Transverse colon (tissue), 4 donors: ENCODE results near the gene JARID2. TPM values are rescaled to one million over a fixed set of nuclear protein-coding genes. Genes with fewer than 3 reads are reported as not detected.
"Not testable (repeated sequence)": the region's sequence is repeated elsewhere in the genome, so short reads cannot be mapped to it uniquely, and the experiment has no call there.

Experiments used
- DNase-seq: peaks from one replicate; pipeline ENCODE4 v3.0.0-alpha.2; 2019
- H3K27ac ChIP-seq, 4 donors: fragments of 200-600 bp; sonication (generic); 2 replicates each; pipeline ENCODE4 v1.5.1; 2016 to 2018; ENCODE audit warnings: inconsistent platforms in 4 of 4
- H3K27me3 ChIP-seq: fragments of 200-600 bp; sonication (generic); 2 replicates; pipeline ENCODE4 v1.5.1; 2017; ENCODE audit warnings: inconsistent platforms
- H3K36me3 ChIP-seq, 4 donors: fragments of 200-600 bp; sonication (generic); 2 replicates each; pipeline ENCODE4 v1.5.1; 2017 to 2019; ENCODE audit warnings: inconsistent platforms in 4 of 4
- H3K4me1 ChIP-seq, 4 donors: fragments of 200-600 bp; sonication (generic); 2 replicates each; pipeline ENCODE4 v1.5.1; 2017 to 2020; ENCODE audit warnings: inconsistent platforms in 4 of 4
- H3K4me3 ChIP-seq, 4 donors: fragments of 200-600 bp; sonication (generic); 1 replicate in 1 of 4; 2 replicates in 3 of 4; pipeline versions ENCODE4 v1.5.1 to v1.6.1; 2017 to 2019; ENCODE audit warnings: inconsistent platforms in 4 of 4
- H3K9me3 ChIP-seq, 2 donors: fragments of 200-600 bp; sonication (generic); 2 replicates each; pipeline ENCODE4 v1.5.1; 2017 to 2019; ENCODE audit warnings: inconsistent platforms in 2 of 2
- CTCF ChIP-seq, 5 experiments: fragments of 200-600 bp in 3 of 5; fragments of 450-650 bp in 2 of 5; sonication (generic) in 3 of 5; IDR thresholded peaks; 1 replicate in 2 of 5; 2 replicates in 3 of 5; pipeline ENCODE4 v1.5.1; 2016 to 2017; ENCODE audit warnings: antibody characterized with exemption in 5 of 5, inconsistent platforms in 3 of 5, mild to moderate bottlenecking in 2 of 5, moderate library complexity in 1 of 5
- EP300 ChIP-seq: sonication (generic); formaldehyde crosslinking; IDR thresholded peaks from one replicate; pipeline ENCODE4 v1.6.1; 2017; ENCODE audit warnings: antibody characterized with exemption, low read depth
- POLR2A ChIP-seq: fragments of 450-650 bp; IDR thresholded peaks from one replicate; pipeline ENCODE4 v1.6.1; 2016; ENCODE audit warnings: antibody characterized with exemption, mild to moderate bottlenecking, moderate library complexity
- POLR2AphosphoS5 ChIP-seq, 3 donors: sonication (generic); formaldehyde crosslinking; IDR thresholded peaks; one replicate each; pipeline ENCODE4 v1.6.1; 2016; ENCODE audit warnings: antibody characterized with exemption in 3 of 3
- WGBS, 2 donors: methylation state at CpG; one replicate each; pipeline ENCODE4 v1.1.5; 2018; ENCODE audit warnings: low coverage in 1 of 2; 5-methylcytosine and 5-hydroxymethylcytosine counted together
- in situ Hi-C, 4 donors: fragments of 200-750 bp; cut with MboI; loops; one replicate each; pipeline versions ENCODE4 v1.15.0 to v1.15.1; 2017; ENCODE audit warnings: low sequenced_read_pairs in 3 of 4, low pct_ligation_motif_present in 1 of 4, low pct_unique_long_range_greater_than_20kb in 1 of 4
- intact Hi-C: fragments of 100-400 bp; cut with DNase I; formaldehyde crosslinking; loops from one replicate; pipeline ENCODE4 v1.15.1; 2023; ENCODE audit warnings: low total_unique reads
- total RNA-seq, 4 donors: library from RNA; depleted of rRNA; stranded (reverse); fragments of >200 nt; gene quantifications; one replicate each; pipeline ENCODE4 v1.1.0, GENCODE V29; 2016

The JARID2 gene
- total RNA-seq, 4 donors from 2014 or later = 9.4 to 18.7 (median 10.9) TPM

DNA sequence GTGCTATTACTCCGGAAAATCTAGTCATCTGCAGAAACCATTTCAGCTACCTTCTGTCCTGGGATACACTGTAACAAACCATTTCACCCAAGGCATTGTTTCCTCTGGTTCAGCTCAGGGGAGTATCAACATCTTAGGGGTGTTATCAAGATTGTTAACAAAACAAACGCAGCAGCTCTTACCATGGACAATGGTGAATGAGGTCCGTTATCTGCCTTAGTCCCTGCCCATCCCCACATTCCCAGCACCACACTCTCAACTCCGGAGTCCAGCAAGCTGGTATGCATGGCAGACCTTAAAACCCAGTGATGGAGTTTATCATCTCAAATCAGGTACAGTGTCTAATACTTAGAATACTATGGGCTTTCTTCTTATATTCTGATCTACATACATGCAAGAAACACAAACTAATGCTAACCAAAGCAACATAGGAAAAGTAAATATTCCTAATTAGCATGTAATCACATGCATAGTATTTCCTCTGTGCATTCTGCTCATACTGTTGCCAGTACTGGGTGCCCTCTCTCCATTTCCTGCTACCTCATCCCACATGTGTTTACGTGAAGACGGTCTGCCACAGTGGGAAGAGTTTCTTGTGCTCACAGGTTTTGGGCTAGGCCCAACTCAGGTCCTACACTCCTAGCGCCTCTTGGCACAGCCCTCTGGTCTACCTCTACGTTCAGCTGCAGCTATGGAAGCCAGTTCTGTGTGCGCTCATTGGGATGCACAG is 293.1 kb downstream of the JARID2 start:
- TF ChIP-seq CTCF (IDR thresholded peaks at IDR 0.05) (no peak), POLR2AphosphoS5 (IDR thresholded peaks at IDR 0.05) (no peak), EP300 (no peak)
- Histone ChIP-seq H3K4me3 (no peak overlapping the region), H3K9me3 (no peaks in the 10 kb centered on the region), H3K36me3 (no peaks in the 10 kb centered on the region), H3K27me3 (no peaks in the 10 kb centered on the region), H3K4me1 (peaks cover 0 to 15% (median 4%) of the 10 kb centered on the region in 4 donors), H3K27ac (no peak overlapping the region)
- intact Hi-C loops (no loop called here), in situ Hi-C loops (no loop called here)
- DNase-seq = no peak
- 93% methylated on average over 9 of the region's 9 CpGs; no CpG with 5 or more reads in 1 of the 2 donors for WGBS, 2 donors

GRCh38 chr6:15539722-15540270 is 293.9 kb downstream of the JARID2 start:
- no peaks in the 10 kb centered on the region for H3K36me3 ChIP-seq
- 92 to 96% methylated on average over 7 of the region's 7 CpGs for WGBS, 2 donors
- DNase-seq = no peak
- no peak overlapping the region for H3K27ac ChIP-seq
- peaks cover 0 to 15% (median 4%) of the 10 kb centered on the region in 4 donors for H3K4me1 ChIP-seq
- in situ Hi-C loops = no loop called here
- intact Hi-C loops = no loop called here
- H3K4me3 ChIP-seq = no peak overlapping the region
- no peak for TF ChIP-seq EP300
- no peak for TF ChIP-seq POLR2AphosphoS5 (IDR thresholded peaks at IDR 0.05)
- no peak for TF ChIP-seq POLR2A
- TF ChIP-seq CTCF (IDR thresholded peaks at IDR 0.05) = no peak
- no peaks in the 10 kb centered on the region for H3K27me3 ChIP-seq
- H3K9me3 ChIP-seq = no peaks in the 10 kb centered on the region

DNA sequence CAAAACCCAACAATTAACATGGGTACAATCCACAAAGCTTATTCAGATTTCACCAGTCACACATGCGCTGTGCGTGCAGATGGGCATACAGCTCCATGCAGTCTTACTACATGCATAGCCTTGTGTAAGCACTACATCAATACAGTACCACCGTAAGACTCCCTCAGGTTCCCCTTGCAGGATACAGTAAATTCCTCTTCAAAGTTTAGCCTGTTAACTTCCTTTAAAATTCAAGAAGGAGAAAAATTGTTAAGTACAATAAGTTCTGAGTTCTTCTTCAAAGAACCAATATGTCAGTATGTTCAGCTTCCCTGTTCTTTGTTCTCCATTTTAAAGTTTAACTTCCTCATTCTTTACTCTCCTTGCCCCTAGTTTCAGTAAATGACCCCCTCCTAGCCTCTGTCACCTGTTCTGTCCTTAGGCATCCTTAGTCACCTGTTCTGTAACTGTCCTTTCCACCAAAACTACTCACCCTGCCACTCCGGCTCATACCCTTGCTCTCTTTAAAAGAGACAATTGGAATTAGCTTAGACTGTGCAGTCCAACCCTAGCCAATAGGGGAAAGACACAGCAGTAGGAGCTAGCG is 297.6 kb downstream of the JARID2 start:
- 94 to 98% methylated on average over 5 of the region's 5 CpGs for whole genome bisulfite sequencing, 2 donors
- H3K27me3 ChIP-seq, H3K9me3 ChIP-seq, in situ Hi-C loops, H3K36me3 ChIP-seq, H3K4me3 ChIP-seq, H3K4me1 ChIP-seq, H3K27ac ChIP-seq, intact Hi-C loops, DNase-seq: not testable (repeated sequence)

DNA sequence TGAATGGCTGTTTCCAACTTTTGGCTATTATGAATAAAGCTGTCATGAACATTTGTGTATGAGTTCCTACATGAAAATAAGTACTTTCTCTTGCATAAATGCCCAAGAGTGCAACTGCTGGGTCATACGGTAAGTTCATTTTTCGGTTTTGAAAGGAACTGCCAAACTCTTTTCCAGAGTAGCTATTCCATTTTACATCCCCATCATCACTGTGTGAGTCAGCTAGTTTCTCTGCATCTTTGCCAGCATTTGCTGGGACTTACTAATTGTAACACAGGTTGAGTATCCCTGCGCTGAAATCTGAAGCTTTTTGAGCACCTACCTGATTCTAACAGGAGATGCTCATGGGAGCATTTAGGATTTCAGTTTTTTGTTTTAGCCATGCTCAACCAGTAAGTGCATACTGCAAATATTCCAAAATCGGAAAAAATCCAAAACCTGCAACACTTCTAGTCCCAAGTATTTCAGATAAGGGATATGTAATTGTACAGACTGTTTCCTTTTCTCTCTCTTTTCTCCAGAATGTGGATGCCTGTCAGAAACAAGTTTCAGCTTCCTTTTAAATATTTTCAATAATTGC is 298.5 kb downstream of the JARID2 start:
- intact Hi-C loops = no loop called here
- Histone ChIP-seq H3K27ac (no peak overlapping the region), H3K9me3 (no peaks in the 10 kb centered on the region), H3K4me1 (no peaks in the 10 kb centered on the region), H3K36me3 (no peaks in the 10 kb centered on the region), H3K27me3 (no peaks in the 10 kb centered on the region), H3K4me3 (no peak overlapping the region)
- no peak for TF ChIP-seq EP300
- no peak for TF ChIP-seq POLR2AphosphoS5 (IDR thresholded peaks at IDR 0.05)
- TF ChIP-seq POLR2A = no peak
- no peak for TF ChIP-seq CTCF (IDR thresholded peaks at IDR 0.05)
- 75 to 95% methylated on average over 4 of the region's 4 CpGs for WGBS, 2 donors
- DNase-seq = no peak
- in situ Hi-C loops = no loop called here
